Lung (tissue), 12 donors: ENCODE measurements around the gene ATP8B1. TPM values are rescaled to one million over a fixed set of nuclear protein-coding genes. Genes with fewer than 3 reads are reported as not detected.

Experiments used
- ATAC-seq: fragments of 200-7000 bp; cut with Tn5 transposase; one replicate; pipeline ENCODE4 v1.9.1; 2020; ENCODE audit warnings: moderate number of reproducible peaks; ENCODE audit not compliant: insufficient read depth, low FRiP score
- DNase-seq, 3 donors: peaks; one replicate each; pipeline ENCODE4 v3.0.0-alpha.2; 2013 to 2017
- H3K27ac ChIP-seq, 2 donors: one replicate each; pipeline ENCODE4 v1.5.1; 2013; ENCODE audit warnings: mild to moderate bottlenecking in 2 of 2, moderate library complexity in 2 of 2, control low read depth in 1 of 2, inconsistent platforms in 1 of 2, low read depth in 1 of 2, low read length in 1 of 2
- H3K27me3 ChIP-seq, 3 donors: one replicate each; pipeline ENCODE4 v1.5.1; 2013; ENCODE audit warnings: low read length in 2 of 3; ENCODE audit not compliant: control insufficient read depth in 3 of 3, insufficient read depth in 3 of 3
- H3K36me3 ChIP-seq, 4 donors: one replicate each; pipeline ENCODE4 v1.5.1; 2013; ENCODE audit warnings: low read length in 4 of 4, mild to moderate bottlenecking in 1 of 4, moderate library complexity in 1 of 4; ENCODE audit not compliant: control insufficient read depth in 4 of 4, insufficient read depth in 4 of 4
- H3K4me1 ChIP-seq, 5 donors: one replicate each; pipeline ENCODE4 v1.5.1; 2013; ENCODE audit warnings: low read length in 5 of 5, mild to moderate bottlenecking in 2 of 5, moderate library complexity in 1 of 5; ENCODE audit not compliant: control insufficient read depth in 5 of 5, insufficient read depth in 5 of 5
- H3K4me3 ChIP-seq: one replicate; pipeline ENCODE4 v1.5.1; 2013; ENCODE audit warnings: mild to moderate bottlenecking, control low read depth, moderate library complexity
- H3K9ac ChIP-seq, 2 donors: one replicate each; pipeline ENCODE4 v1.5.1; 2013; ENCODE audit warnings: low read length in 2 of 2, control low read depth in 1 of 2; ENCODE audit not compliant: insufficient read depth in 1 of 2
- H3K9me3 ChIP-seq, 4 donors: one replicate each; pipeline ENCODE4 v1.5.1; 2013; ENCODE audit warnings: low read length in 3 of 4, mild to moderate bottlenecking in 1 of 4, moderate library complexity in 1 of 4; ENCODE audit not compliant: control insufficient read depth in 4 of 4, insufficient read depth in 3 of 4
- CTCF ChIP-seq: IDR thresholded peaks from 2 replicates; pipeline ENCODE4 v1.5.1; 2012; ENCODE audit warnings: mild to moderate bottlenecking; ENCODE audit errors: control extremely low read depth, extremely low read depth
- WGBS, 2 donors: extraction: QIAGEN DNeasy Blood & Tissue Kit; methylation state at CpG; one replicate each; pipeline ENCODE4 v1.1.7; 2013; 5-methylcytosine and 5-hydroxymethylcytosine counted together
- polyA plus RNA-seq, 2 donors: library from polyadenylated mRNA; stranded (reverse); fragments of 200-250 nt; gene quantifications; one replicate each; pipeline ENCODE4 v1.2.1, GENCODE V29; 2013
- total RNA-seq, 2 donors: library from RNA; depleted of rRNA in 1 of 2; stranded (reverse); fragments of >200 nt in 1 of 2; gene quantifications; one replicate each; pipeline ENCODE4 v1.2.1, GENCODE V29; 2014 to 2021
- donor health status: control.
- donor health status: control.
- donor health status: Bipolar disorder and iron deficiency.
- donor health status: healthy.
- donor health status: DM: yes; HTN: yes; CAD: no.

ATP8B1 gene
- total and polyA plus RNA-seq, 4 donors = 7.3 to 42.0 (median 18.2) TPM

DNA sequence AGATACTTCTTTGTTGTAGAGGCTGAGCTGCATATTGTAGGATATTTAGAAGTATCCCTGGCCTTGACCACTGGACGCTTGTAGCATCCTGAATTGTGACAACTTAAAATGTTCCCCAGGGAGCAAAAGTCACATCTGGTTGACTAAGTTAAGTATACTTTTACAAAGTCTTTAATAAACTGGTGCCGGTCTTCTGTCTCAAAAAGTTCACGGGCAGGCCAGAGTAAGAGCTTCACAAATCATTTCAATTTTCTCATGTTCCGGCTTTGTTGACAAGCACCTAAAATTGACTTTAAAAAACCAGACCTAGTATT is 18.4 kb downstream of the ATP8B1 start:
- DNase-seq (no peak), ATAC-seq (no peak)
- H3K4me3 ChIP-seq = no peak overlapping the region
- no peak overlapping the region for H3K9ac ChIP-seq
- peaks cover 12 to 46% (median 28%) of the 10 kb centered on the region in 5 donors for H3K4me1 ChIP-seq
- no peak overlapping the region for H3K27ac ChIP-seq
- H3K27me3 ChIP-seq = no peaks in the 10 kb centered on the region
- H3K9me3 ChIP-seq = no peaks in the 10 kb centered on the region
- no peak for TF ChIP-seq CTCF
- whole genome bisulfite sequencing, 2 donors = 90 to 92% methylated on average over 4 of the region's 4 CpGs
- H3K36me3 ChIP-seq = no peaks in the 10 kb centered on the region

GRCh38 chr18:57784034-57784800 is 18.9 kb downstream of the ATP8B1 start:
- Histone ChIP-seq H3K36me3 (no peaks in the 10 kb centered on the region), H3K9ac (no peak overlapping the region), H3K4me3 (no peak overlapping the region), H3K27ac (peak overlapping the region in 1 of 2 donors; percentile 22), H3K27me3 (no peaks in the 10 kb centered on the region), H3K9me3 (no peaks in the 10 kb centered on the region), H3K4me1 (peaks cover 11 to 41% (median 23%) of the 10 kb centered on the region in 5 donors)
- DNase-seq (peak in 2 of 3 donors; percentile 14 to 21), ATAC-seq (no peak)
- WGBS, 2 donors = 63 to 64% methylated on average over 16 of the region's 16 CpGs
- no peak for TF ChIP-seq CTCF

DNA sequence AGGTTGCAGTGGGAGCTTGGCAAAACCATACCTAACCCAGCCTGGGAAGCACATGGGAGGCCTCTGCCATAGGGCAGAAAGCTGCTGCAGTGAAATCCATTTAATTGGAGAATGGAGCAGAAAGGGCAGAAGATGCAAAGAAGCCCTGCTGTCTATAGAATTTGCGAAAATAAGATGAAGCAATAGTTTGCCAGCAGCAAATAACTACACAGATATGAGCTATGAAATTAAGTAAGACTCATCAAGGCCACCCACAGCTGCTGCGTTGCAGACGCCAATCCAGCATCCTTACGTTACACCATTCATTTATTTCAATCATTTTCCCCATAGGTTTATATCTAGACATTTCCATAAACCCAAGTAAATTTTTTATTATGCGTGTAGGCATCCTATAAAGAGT is 21.1 kb downstream of the ATP8B1 start:
- Histone ChIP-seq H3K9ac (no peak overlapping the region), H3K36me3 (peaks cover 0 to 2% (median 0%) of the 10 kb centered on the region in 4 donors), H3K4me1 (peaks cover 14 to 29% (median 23%) of the 10 kb centered on the region in 5 donors), H3K27ac (no peak overlapping the region), H3K27me3 (no peaks in the 10 kb centered on the region), H3K4me3 (no peak overlapping the region), H3K9me3 (no peaks in the 10 kb centered on the region)
- 80 to 93% methylated on average over 5 of the region's 5 CpGs for WGBS, 2 donors
- ATAC-seq (no peak), DNase-seq (peak in 1 of 3 donors; percentile 70)
- no peak for TF ChIP-seq CTCF
